DOHH2 (cell line): Measurements from ENCODE around the gene OOSP3.

Experiments used
- H3F3A ChIP-seq: fragments of 200-600 bp; sonication (generic), shearing (Covaris generic); 2 replicates; pipeline ENCODE4 v1.6.0; 2016; ENCODE audit warnings: antibody characterized with exemption, mild to moderate bottlenecking; ENCODE audit not compliant: control insufficient read depth, insufficient read depth
- H3K27ac ChIP-seq: fragments of 200-600 bp; sonication (generic); 2 replicates; pipeline ENCODE4 v1.5.1; 2014; ENCODE audit warnings: low read depth, mild to moderate bottlenecking, low read length, moderate library complexity
- H3K27me3 ChIP-seq: fragments of 200-600 bp; sonication (generic); 2 replicates; pipeline ENCODE4 v1.6.1; 2014; ENCODE audit warnings: mild to moderate bottlenecking, low read length, mixed read lengths; ENCODE audit not compliant: control insufficient read depth
- H3K36me3 ChIP-seq: fragments of 200-600 bp; sonication (generic); 2 replicates; pipeline ENCODE4 v1.6.1; 2014; ENCODE audit warnings: mild to moderate bottlenecking, low read length, moderate library complexity, mixed read lengths; ENCODE audit not compliant: control insufficient read depth
- H3K4me1 ChIP-seq: fragments of 200-600 bp; sonication (generic); 2 replicates; pipeline ENCODE4 v1.6.1; 2014; ENCODE audit warnings: mild to moderate bottlenecking, low read length, mixed read lengths; ENCODE audit not compliant: control insufficient read depth
- H3K4me2 ChIP-seq: fragments of 200-600 bp; sonication (generic); 2 replicates; pipeline ENCODE4 v1.6.0; 2014; ENCODE audit warnings: mild to moderate bottlenecking, low read length, moderate library complexity
- H3K4me3 ChIP-seq: fragments of 200-600 bp; sonication (generic); 2 replicates; pipeline ENCODE4 v1.5.1; 2014; ENCODE audit warnings: mild to moderate bottlenecking, low read length, mixed read lengths
- H3K79me2 ChIP-seq: fragments of 200-600 bp; sonication (generic); 2 replicates; pipeline ENCODE4 v1.6.1; 2014; ENCODE audit warnings: mild to moderate bottlenecking, low read length, mixed read lengths; ENCODE audit not compliant: control insufficient read depth
- H3K9me2 ChIP-seq: fragments of 200-600 bp; sonication (generic); replicated peaks from 2 replicates; pipeline ENCODE4 v1.6.1; 2014; ENCODE audit warnings: mild to moderate bottlenecking, low read length, mixed read lengths; ENCODE audit not compliant: control insufficient read depth
- H3K9me3 ChIP-seq: fragments of 200-600 bp; sonication (generic); 2 replicates; pipeline ENCODE4 v1.6.1; 2014; ENCODE audit warnings: antibody characterized with exemption, low read length, mixed read lengths; ENCODE audit not compliant: control insufficient read depth, insufficient read depth
- H4K20me1 ChIP-seq: fragments of 200-600 bp; sonication (generic); 2 replicates; pipeline ENCODE4 v1.6.0; 2014; ENCODE audit warnings: low read depth, mild to moderate bottlenecking, antibody characterized with exemption, low read length, moderate library complexity; ENCODE audit not compliant: control insufficient read depth, insufficient read depth
- EZH2phosphoT487 ChIP-seq: fragments of 200-600 bp; sonication (generic); IDR thresholded peaks from 2 replicates; pipeline ENCODE4 v1.6.1; 2017; ENCODE audit warnings: borderline replicate concordance, mild to moderate bottlenecking, antibody characterized with exemption, low read length, moderate library complexity, mixed read lengths
- TF ChIP-seq, protein P1 (sequence below): fragments of 200-600 bp; sonication (generic); IDR thresholded peaks from one replicate; pipeline ENCODE4 v1.5.1; 2014; ENCODE audit warnings: antibody characterized with exemption, mild to moderate bottlenecking, low read depth, low read length; ENCODE audit not compliant: poor library complexity, severe bottlenecking

The OOSP3 gene, protein sequence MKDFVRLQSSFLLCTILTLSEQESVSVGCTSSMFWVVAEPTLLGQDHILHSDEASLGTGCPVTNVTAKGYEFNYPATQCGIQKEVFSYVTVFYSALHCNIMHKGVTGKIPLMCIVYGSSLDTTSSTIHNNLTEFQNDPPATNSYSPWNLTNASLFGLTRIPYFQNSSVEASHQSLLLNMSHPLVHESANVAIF

DNA sequence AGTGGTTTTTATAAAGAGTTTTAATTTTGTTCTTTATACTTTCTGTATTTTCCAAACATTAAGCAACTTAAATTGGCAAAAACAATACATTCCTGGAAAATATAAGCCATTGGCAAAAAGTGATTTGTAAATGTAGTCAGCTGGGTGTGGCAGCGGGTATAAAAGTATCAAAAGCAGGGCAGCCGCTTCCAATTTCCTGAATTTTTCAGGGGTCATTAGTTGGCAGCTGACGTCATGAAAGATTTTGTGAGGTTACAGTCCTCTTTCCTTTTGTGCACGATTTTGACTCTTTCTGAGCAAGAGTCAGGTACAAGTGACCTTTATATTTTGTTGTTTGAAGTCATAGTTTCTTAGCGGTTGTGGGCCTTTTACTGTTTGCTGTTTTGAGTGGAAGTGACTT lies at the start of gene OOSP3:
Gene OOSP3, plus strand, starts transcription at position 208 of the 400 bp plus-strand sequence. Its CDS starts 27 bp downstream, at position 235.
- Histone ChIP-seq H4K20me1 (no peaks in the 10 kb centered on the region), H3K4me3 (no peak within 1 kb of the TSS), H3K79me2 (no peaks in the 10 kb centered on the region), H3F3A (no peaks in the 10 kb centered on the region), H3K4me1 (no peaks in the 10 kb centered on the region), H3K27ac (no peak within 1 kb of the TSS), H3K4me2 (no peak within 1 kb of the TSS), H3K27me3 (no peaks in the 10 kb centered on the region), H3K36me3 (no peaks in the 10 kb centered on the region), H3K9me2 (no peaks in the 10 kb centered on the region), H3K9me3 (no peaks in the 10 kb centered on the region)
- TF ChIP-seq, protein P1, sequence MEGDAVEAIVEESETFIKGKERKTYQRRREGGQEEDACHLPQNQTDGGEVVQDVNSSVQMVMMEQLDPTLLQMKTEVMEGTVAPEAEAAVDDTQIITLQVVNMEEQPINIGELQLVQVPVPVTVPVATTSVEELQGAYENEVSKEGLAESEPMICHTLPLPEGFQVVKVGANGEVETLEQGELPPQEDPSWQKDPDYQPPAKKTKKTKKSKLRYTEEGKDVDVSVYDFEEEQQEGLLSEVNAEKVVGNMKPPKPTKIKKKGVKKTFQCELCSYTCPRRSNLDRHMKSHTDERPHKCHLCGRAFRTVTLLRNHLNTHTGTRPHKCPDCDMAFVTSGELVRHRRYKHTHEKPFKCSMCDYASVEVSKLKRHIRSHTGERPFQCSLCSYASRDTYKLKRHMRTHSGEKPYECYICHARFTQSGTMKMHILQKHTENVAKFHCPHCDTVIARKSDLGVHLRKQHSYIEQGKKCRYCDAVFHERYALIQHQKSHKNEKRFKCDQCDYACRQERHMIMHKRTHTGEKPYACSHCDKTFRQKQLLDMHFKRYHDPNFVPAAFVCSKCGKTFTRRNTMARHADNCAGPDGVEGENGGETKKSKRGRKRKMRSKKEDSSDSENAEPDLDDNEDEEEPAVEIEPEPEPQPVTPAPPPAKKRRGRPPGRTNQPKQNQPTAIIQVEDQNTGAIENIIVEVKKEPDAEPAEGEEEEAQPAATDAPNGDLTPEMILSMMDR: no peak
- TF ChIP-seq EZH2phosphoT487: no peak

GRCh38 chr11:59829358-59829757 lies 49.2 kb upstream of the OOSP3 start:
- no peaks in the 10 kb centered on the region for H3K27me3 ChIP-seq
- H3F3A ChIP-seq: no peaks in the 10 kb centered on the region
- H3K4me2 ChIP-seq: no peak overlapping the region
- no peak overlapping the region for H3K27ac ChIP-seq
- no peaks in the 10 kb centered on the region for H3K4me1 ChIP-seq
- no peaks in the 10 kb centered on the region for H3K9me3 ChIP-seq
- H3K36me3 ChIP-seq: no peaks in the 10 kb centered on the region
- no peaks in the 10 kb centered on the region for H4K20me1 ChIP-seq
- H3K9me2 ChIP-seq: no peaks in the 10 kb centered on the region
- no peaks in the 10 kb centered on the region for H3K79me2 ChIP-seq
- TF ChIP-seq EZH2phosphoT487: no peak
- TF ChIP-seq, protein P1: no peak
- no peak overlapping the region for H3K4me3 ChIP-seq

DNA sequence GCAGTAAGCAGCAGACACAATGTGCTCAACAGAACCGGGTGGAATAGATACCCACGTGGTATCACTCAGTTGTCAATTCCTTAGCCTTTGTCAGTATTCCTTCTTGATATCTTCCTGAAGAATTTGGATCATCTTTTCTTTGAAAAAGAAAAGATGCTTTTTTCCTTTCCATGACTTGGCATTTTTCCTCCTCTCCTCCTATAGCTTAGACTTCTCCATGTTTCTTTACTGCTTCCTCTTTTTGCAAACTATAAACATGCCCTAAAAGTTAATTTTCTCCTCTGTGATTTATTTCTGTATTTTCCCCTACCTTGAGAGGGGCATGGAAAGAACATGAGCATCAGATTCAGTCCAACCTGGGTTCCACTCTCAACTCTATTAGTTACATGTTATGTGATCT lies 45.0 kb upstream of the OOSP3 start:
- H3K27me3 ChIP-seq: no peaks in the 10 kb centered on the region
- H3K9me3 ChIP-seq: no peaks in the 10 kb centered on the region
- no peak overlapping the region for H3K27ac ChIP-seq
- H3K9me2 ChIP-seq: no peaks in the 10 kb centered on the region
- H3K4me2 ChIP-seq: no peak overlapping the region
- no peaks in the 10 kb centered on the region for H3F3A ChIP-seq
- TF ChIP-seq, protein P1: no peak
- TF ChIP-seq EZH2phosphoT487: no peak
- H3K4me3 ChIP-seq: no peak overlapping the region
- no peaks in the 10 kb centered on the region for H4K20me1 ChIP-seq
- H3K79me2 ChIP-seq: no peaks in the 10 kb centered on the region
- H3K36me3 ChIP-seq: no peaks in the 10 kb centered on the region
- H3K4me1 ChIP-seq: no peaks in the 10 kb centered on the region
